ENCODE results near the gene EFHC2.

DNA sequence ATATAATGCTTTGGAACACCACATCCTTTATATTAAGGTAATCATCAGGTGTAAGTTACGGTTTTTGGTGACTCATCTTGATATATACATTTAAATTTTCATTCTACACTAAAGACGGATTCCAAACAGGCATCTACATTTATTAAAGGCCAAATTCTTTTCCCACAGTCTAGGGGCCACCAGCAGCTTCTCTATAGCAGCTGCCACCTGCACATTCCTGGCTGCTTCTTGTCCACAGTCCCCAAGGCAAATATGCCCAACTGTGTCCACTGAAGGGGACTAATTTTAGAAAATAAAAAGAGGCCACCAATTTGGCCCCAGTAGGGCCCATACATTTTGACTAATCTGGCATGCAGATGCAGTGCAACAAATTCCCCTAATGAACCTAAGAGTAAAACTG lies 96.6 kb downstream of the EFHC2 start:
- TF ChIP-seq MYC (IDR thresholded peaks at IDR 0.05; ENCODE audit: insufficient read depth, insufficient read length, insufficient replicate concordance, low read length, severe bottlenecking): no peak
- TF ChIP-seq RCOR1 (conservative IDR thresholded peaks at IDR 0.05; ENCODE audit: low read depth, low read length): no peak
- no peak for TF ChIP-seq ZNF274 (IDR thresholded peaks at IDR 0.05; ENCODE audit: insufficient read depth, insufficient read length)
- TF ChIP-seq CHD2 (IDR thresholded peaks at IDR 0.05; ENCODE audit: borderline replicate concordance, low read depth, low read length): no peak
- no peak for TF ChIP-seq RFX5 (IDR thresholded peaks at IDR 0.05; ENCODE audit: low read depth, low read length)
- no peak for TF ChIP-seq E2F8 (IDR thresholded peaks at IDR 0.05; ENCODE audit: low read depth, partially characterized antibody)
- no peak for TF ChIP-seq CTCF (IDR thresholded peaks at IDR 0.05 in 2 of 3, conservative IDR thresholded peaks at IDR 0.05 in 1 of 3; ENCODE audit: control insufficient read depth in 2 of 3, extremely low read depth in 1 of 3, insufficient read depth in 1 of 3, low read depth in 3 of 3, low read length in 3 of 3)
- TF ChIP-seq TCF7 (IDR thresholded peaks at IDR 0.05; ENCODE audit: borderline replicate concordance): no peak
- TF ChIP-seq, protein P1, sequence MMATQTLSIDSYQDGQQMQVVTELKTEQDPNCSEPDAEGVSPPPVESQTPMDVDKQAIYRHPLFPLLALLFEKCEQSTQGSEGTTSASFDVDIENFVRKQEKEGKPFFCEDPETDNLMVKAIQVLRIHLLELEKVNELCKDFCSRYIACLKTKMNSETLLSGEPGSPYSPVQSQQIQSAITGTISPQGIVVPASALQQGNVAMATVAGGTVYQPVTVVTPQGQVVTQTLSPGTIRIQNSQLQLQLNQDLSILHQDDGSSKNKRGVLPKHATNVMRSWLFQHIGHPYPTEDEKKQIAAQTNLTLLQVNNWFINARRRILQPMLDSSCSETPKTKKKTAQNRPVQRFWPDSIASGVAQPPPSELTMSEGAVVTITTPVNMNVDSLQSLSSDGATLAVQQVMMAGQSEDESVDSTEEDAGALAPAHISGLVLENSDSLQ (IDR thresholded peaks at IDR 0.05): no peak

Measured in GM12878 (cell line).